ENCODE data around the gene RAD51B. TPM values are rescaled to one million over a fixed set of nuclear protein-coding genes. Genes with fewer than 3 reads are reported as not detected.

Gene RAD51B
- polyA plus RNA-seq, 3 donors = 3.6 to 11.6 (median 9.4) TPM

- peaks cover 2 to 9% (median 8%) of the 10 kb centered on the region in 3 donors for H3K27me3 Mint-ChIP-seq (ENCODE audit: low read depth in 3 of 3)
- WGBS (ENCODE audit: insufficient coverage) = 81% methylated on average over 4 of the region's 4 CpGs
- TF ChIP-seq, protein P1, sequence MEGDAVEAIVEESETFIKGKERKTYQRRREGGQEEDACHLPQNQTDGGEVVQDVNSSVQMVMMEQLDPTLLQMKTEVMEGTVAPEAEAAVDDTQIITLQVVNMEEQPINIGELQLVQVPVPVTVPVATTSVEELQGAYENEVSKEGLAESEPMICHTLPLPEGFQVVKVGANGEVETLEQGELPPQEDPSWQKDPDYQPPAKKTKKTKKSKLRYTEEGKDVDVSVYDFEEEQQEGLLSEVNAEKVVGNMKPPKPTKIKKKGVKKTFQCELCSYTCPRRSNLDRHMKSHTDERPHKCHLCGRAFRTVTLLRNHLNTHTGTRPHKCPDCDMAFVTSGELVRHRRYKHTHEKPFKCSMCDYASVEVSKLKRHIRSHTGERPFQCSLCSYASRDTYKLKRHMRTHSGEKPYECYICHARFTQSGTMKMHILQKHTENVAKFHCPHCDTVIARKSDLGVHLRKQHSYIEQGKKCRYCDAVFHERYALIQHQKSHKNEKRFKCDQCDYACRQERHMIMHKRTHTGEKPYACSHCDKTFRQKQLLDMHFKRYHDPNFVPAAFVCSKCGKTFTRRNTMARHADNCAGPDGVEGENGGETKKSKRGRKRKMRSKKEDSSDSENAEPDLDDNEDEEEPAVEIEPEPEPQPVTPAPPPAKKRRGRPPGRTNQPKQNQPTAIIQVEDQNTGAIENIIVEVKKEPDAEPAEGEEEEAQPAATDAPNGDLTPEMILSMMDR (IDR thresholded peaks at IDR 0.05) = no peak
Observed at GRCh38 chr14:68707482-68707881, 887.9 kb downstream of the RAD51B start.

GRCh38 chr14:68708343-68708742, 888.8 kb downstream of the RAD51B start:
- TF ChIP-seq, protein P1 (IDR thresholded peaks at IDR 0.05) = no peak

More at GRCh38 chr14:68707482-68707881, 887.9 kb downstream of the RAD51B start:
- H3K9me3 ChIP-seq (replicated peaks in 1 of 2; ENCODE audit: control insufficient read depth in 1 of 2, insufficient read depth in 1 of 2, low read length in 2 of 2) = no peaks in the 10 kb centered on the region
- no peaks in the 10 kb centered on the region for H4K20me1 ChIP-seq (ENCODE audit: insufficient read depth, low read length)
- peaks cover 17 to 26% of the 10 kb centered on the region in 2 donors for H3K4me1 ChIP-seq (ENCODE audit: control insufficient read depth in 1 of 2, insufficient read depth in 2 of 2, low read length in 2 of 2)
- H3K4me1 Mint-ChIP-seq = peaks cover 27% of the 10 kb centered on the region
- no peaks in the 10 kb centered on the region for H3K9me3 Mint-ChIP-seq
- H3K36me3 ChIP-seq (replicated peaks in 1 of 2; ENCODE audit: control insufficient read depth in 1 of 2, insufficient read depth in 2 of 2, low read length in 2 of 2) = no peaks in the 10 kb centered on the region
- no peak overlapping the region for H3K27ac ChIP-seq (ENCODE audit: low read depth in 1 of 2, low read length in 2 of 2)
- H3K79me2 ChIP-seq (ENCODE audit: insufficient read depth, low read length) = no peaks in the 10 kb centered on the region
- H3K4me2 ChIP-seq (replicated peaks; ENCODE audit: extremely low read depth, low read length, poor library complexity, severe bottlenecking) = no peak overlapping the region
- no peak for DNase-seq
- peaks cover 0 to 3% of the 10 kb centered on the region in 2 donors for H3K36me3 Mint-ChIP-seq
- H3K27me3 ChIP-seq (ENCODE audit: control insufficient read depth in 2 of 2, insufficient read depth in 2 of 2, low read length in 2 of 2) = no peaks in the 10 kb centered on the region
- H3K4me3 ChIP-seq (replicated peaks in 1 of 3; ENCODE audit: low read depth in 2 of 3, low read length in 3 of 3) = no peak overlapping the region
- H3K4me3 Mint-ChIP-seq = no peak overlapping the region
- H3K9ac ChIP-seq (ENCODE audit: insufficient read depth, low read length, poor library complexity, severe bottlenecking) = no peak overlapping the region
- no peak overlapping the region for H2AFZ ChIP-seq (ENCODE audit: insufficient read depth, low read depth, low read length, poor library complexity, severe bottlenecking)
- intact Hi-C loops (cut with micrococcal nuclease) = no loop called here
- H3K27ac Mint-ChIP-seq = peak overlapping the region in 1 of 7 donors; percentile 68

More at GRCh38 chr14:68708343-68708742, 888.8 kb downstream of the RAD51B start:
- H3K9me3 ChIP-seq (replicated peaks in 1 of 2; ENCODE audit: control insufficient read depth in 1 of 2, insufficient read depth in 1 of 2, low read length in 2 of 2) = no peaks in the 10 kb centered on the region
- no peak overlapping the region for H3K4me2 ChIP-seq (replicated peaks; ENCODE audit: extremely low read depth, low read length, poor library complexity, severe bottlenecking)
- no peaks in the 10 kb centered on the region for H3K79me2 ChIP-seq (ENCODE audit: insufficient read depth, low read length)
- Mint-ChIP-seq H3K36me3 (peaks cover 0 to 7% of the 10 kb centered on the region in 2 donors), H3K27me3 (ENCODE audit: low read depth in 3 of 3) (peaks cover 2 to 13% (median 11%) of the 10 kb centered on the region in 3 donors), H3K4me1 (peaks cover 18% of the 10 kb centered on the region), H3K9me3 (no peaks in the 10 kb centered on the region), H3K4me3 (no peak overlapping the region), H3K27ac (peak overlapping the region in 1 of 7 donors; percentile 82)
- H3K9ac ChIP-seq (ENCODE audit: insufficient read depth, low read length, poor library complexity, severe bottlenecking) = no peak overlapping the region
- no peak overlapping the region for H3K4me3 ChIP-seq (replicated peaks in 1 of 3; ENCODE audit: low read depth in 2 of 3, low read length in 3 of 3)
- intact Hi-C loops (cut with micrococcal nuclease) = no loop called here
- no peaks in the 10 kb centered on the region for H3K36me3 ChIP-seq (replicated peaks in 1 of 2; ENCODE audit: control insufficient read depth in 1 of 2, insufficient read depth in 2 of 2, low read length in 2 of 2)
- H2AFZ ChIP-seq (ENCODE audit: insufficient read depth, low read depth, low read length, poor library complexity, severe bottlenecking) = no peak overlapping the region
- no peaks in the 10 kb centered on the region for H4K20me1 ChIP-seq (ENCODE audit: insufficient read depth, low read length)
- WGBS (ENCODE audit: insufficient coverage) = 100% methylated on average over 1 of the region's 5 CpGs
- H3K27ac ChIP-seq (ENCODE audit: low read depth in 1 of 2, low read length in 2 of 2) = no peak overlapping the region
- no peaks in the 10 kb centered on the region for H3K27me3 ChIP-seq (ENCODE audit: control insufficient read depth in 2 of 2, insufficient read depth in 2 of 2, low read length in 2 of 2)
- H3K4me1 ChIP-seq (ENCODE audit: control insufficient read depth in 1 of 2, insufficient read depth in 2 of 2, low read length in 2 of 2) = peaks cover 8 to 18% of the 10 kb centered on the region in 2 donors
- no peak for DNase-seq
